ENCODE results near the gene APOE.

APOE gene

DNA sequence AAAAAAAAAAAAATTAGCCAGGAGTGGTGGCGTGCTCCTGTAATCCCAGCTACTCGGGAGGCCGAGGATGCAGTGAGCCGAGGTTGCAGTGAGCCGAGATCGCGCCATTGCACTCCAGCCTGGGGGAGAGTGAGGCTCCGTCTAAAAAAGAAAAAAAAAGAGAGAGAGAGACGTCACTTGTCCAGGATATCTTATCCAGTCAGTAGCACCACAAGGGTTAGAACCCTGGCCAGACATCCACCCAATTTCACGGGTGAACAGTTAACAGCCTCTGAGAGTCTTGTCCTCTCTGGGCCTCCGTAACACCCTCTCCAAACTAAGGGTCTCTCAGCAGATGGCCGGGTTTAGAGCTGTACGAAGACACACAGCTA, 48.7 kb downstream of the APOE start:
- no peak for DNase-seq (ENCODE audit: low read depth)

GRCh38 chr19:44954649-44955504, 49.3 kb downstream of the APOE start, which contains the start of gene CLPTM1:
Gene CLPTM1, plus strand, starts transcription at chr19:44955380. Its CDS starts 16 bp downstream, at chr19:44955396.
- peak; percentile 97 for DNase-seq (ENCODE audit: low read depth)

DNA sequence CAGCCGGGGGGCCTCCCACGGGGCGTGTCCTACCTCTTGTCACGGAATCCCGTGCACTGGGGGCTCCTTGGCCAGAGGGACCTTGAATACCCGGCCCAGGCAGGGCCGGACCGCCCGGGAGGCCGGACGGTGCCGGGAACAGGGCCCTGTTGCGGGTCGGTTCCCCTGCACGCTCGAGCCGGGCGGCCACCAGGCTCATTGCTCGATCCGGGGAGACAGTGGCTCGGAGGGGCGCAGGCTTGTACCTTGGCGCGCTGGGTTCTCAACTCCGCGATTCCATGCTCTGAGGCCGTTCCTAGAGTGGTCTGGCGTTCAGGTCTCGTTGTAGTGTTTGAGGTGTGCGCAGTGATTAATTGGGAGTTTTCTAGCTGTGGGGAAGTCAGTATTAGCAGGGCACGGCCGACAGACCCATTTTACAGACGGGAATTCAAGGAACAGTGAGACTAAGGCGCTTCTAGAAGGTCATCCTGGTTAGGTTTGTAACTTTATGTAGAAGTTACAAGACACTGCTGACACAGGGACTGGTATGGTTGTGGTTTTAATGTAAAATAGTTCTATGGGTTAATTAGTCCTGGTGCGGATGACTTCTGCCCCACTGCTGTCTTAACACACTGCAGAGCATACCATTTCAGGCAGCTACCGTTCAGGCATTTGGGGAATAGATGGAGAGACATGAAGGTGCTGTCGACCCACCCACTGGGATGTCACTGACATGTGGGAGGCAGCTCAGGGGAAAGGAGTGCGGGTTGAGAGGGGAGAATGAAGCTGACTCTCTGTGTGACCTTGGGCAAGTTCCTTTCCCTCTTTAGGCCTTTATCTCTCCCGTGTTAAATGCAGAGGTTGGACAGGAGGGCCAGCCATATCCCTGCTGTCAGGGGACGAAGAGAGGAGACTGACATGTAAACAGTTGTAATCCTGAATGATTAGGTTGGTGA, 50.2 kb downstream of the APOE start:
- peak; percentile 10 for DNase-seq (ENCODE audit: low read depth)

DNA sequence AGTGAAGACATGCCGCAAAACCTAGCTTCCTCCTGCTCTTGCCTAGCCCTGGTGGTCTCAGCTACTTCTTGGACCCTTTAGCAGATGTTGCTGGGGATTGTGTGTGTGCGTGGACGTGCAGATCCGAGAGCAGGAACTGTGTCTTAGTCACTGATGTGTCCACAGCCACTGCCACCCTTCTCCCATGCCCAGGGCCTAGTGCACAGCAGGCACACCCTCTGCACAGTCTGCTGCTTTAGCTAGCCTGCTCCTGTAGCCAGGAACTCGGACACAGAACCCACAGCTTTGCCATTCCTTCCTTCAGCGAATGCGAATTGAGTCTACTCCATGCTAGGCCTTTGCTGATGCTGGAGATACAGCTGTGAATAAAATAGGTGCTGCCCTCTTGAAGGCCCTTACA, 51.9 kb downstream of the APOE start:
- DNase-seq (ENCODE audit: low read depth), result no peak

DNA sequence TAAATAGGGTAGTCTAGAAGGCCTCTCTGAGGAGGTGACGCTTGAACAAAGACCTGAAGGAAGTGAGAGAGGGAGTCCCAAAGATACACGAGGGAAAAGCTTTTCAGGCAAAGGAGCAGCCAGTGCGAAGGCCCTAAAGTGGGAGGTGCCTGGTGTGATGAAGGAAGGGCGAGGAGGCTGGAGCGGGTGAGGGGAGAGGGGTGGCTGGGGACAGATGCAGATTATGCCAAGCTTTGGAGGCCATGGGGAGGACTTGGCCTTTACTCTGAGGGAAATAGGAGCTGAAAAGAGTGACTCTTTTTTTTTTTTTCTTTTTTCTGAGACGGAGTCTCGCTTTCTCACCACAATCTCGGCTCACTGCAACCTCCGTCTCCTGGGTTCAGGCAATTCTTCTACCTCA, 52.5 kb downstream of the APOE start:
- no peak for DNase-seq (ENCODE audit: low read depth)
